Measurements from ENCODE around the gene ADAT1.
A peak's percentile ranks its signal among the peaks of the same experiment; 100 is the strongest.

ADAT1 gene

GRCh38 chr16:75616521-75617010 is 6.5 kb downstream of the ADAT1 start:
- Histone ChIP-seq H4K20me1 (ENCODE audit: insufficient read depth, low read length) (no peaks in the 10 kb centered on the region), H3K4me1 (ENCODE audit: low read length) (peaks cover 24% of the 10 kb centered on the region), H3K4me3 (ENCODE audit: low read length) (peak overlapping the region; percentile 23; the same call in 1 of the 2 replicates), H3K36me3 (replicated peaks; ENCODE audit: low read depth, low read length) (peaks cover 45% of the 10 kb centered on the region), H3K27me3 (ENCODE audit: low read depth, low read length) (no peaks in the 10 kb centered on the region), H3K9me3 (ENCODE audit: insufficient read depth, low read length) (no peaks in the 10 kb centered on the region), H3K79me2 (ENCODE audit: low read length) (peaks cover under 1% of the 10 kb centered on the region; the same call in 1 of the 2 replicates), H3K9ac (ENCODE audit: low read length) (no peak overlapping the region), H3K27ac (ENCODE audit: low read length) (peak overlapping the region; percentile 63), H2AFZ (ENCODE audit: low read depth, low read length) (no peak overlapping the region), H3K4me2 (ENCODE audit: low read length) (peak overlapping the region; percentile 59)
- TF ChIP-seq CTCF (IDR thresholded peaks at IDR 0.05; ENCODE audit: low read depth, low read length) (no peak), EZH2phosphoT487 (IDR thresholded peaks at IDR 0.05; ENCODE audit: low read depth) (no peak)

- Histone ChIP-seq H3K4me2 (ENCODE audit: low read length) (no peak overlapping the region), H2AFZ (ENCODE audit: low read depth, low read length) (no peak overlapping the region), H3K27me3 (ENCODE audit: low read depth, low read length) (no peaks in the 10 kb centered on the region), H4K20me1 (ENCODE audit: insufficient read depth, low read length) (no peaks in the 10 kb centered on the region), H3K79me2 (ENCODE audit: low read length) (no peaks in the 10 kb centered on the region), H3K36me3 (replicated peaks; ENCODE audit: low read depth, low read length) (peaks cover 50% of the 10 kb centered on the region), H3K9ac (ENCODE audit: low read length) (no peak overlapping the region), H3K4me3 (ENCODE audit: low read length) (no peak overlapping the region), H3K4me1 (ENCODE audit: low read length) (peaks cover 22% of the 10 kb centered on the region), H3K27ac (ENCODE audit: low read length) (no peak overlapping the region), H3K9me3 (ENCODE audit: insufficient read depth, low read length) (no peaks in the 10 kb centered on the region)
- TF ChIP-seq CTCF (IDR thresholded peaks at IDR 0.05; ENCODE audit: low read depth, low read length) (no peak), EZH2phosphoT487 (IDR thresholded peaks at IDR 0.05; ENCODE audit: low read depth) (no peak)
These were observed 7.5 kb downstream of the ADAT1 start for GRCh38 chr16:75615619-75616018.

- Histone ChIP-seq H3K27ac (ENCODE audit: low read length) (no peak overlapping the region), H3K4me2 (ENCODE audit: low read length) (no peak overlapping the region), H3K36me3 (replicated peaks; ENCODE audit: low read depth, low read length) (peaks cover 47% of the 10 kb centered on the region), H3K9me3 (ENCODE audit: insufficient read depth, low read length) (no peaks in the 10 kb centered on the region), H3K79me2 (ENCODE audit: low read length) (no peaks in the 10 kb centered on the region), H3K9ac (ENCODE audit: low read length) (no peak overlapping the region), H3K4me1 (ENCODE audit: low read length) (peaks cover 22% of the 10 kb centered on the region), H2AFZ (ENCODE audit: low read depth, low read length) (no peak overlapping the region), H4K20me1 (ENCODE audit: insufficient read depth, low read length) (no peaks in the 10 kb centered on the region), H3K4me3 (ENCODE audit: low read length) (no peak overlapping the region), H3K27me3 (ENCODE audit: low read depth, low read length) (no peaks in the 10 kb centered on the region)
- TF ChIP-seq CTCF (IDR thresholded peaks at IDR 0.05; ENCODE audit: low read depth, low read length) (no peak), EZH2phosphoT487 (IDR thresholded peaks at IDR 0.05; ENCODE audit: low read depth) (no peak)
These were observed 8.8 kb downstream of the ADAT1 start for GRCh38 chr16:75614066-75614897.

GRCh38 chr16:75606507-75606906 is 16.6 kb downstream of the ADAT1 start:
- Histone ChIP-seq H3K79me2 (ENCODE audit: low read length) (no peaks in the 10 kb centered on the region), H3K4me2 (ENCODE audit: low read length) (no peak overlapping the region), H2AFZ (ENCODE audit: low read depth, low read length) (no peak overlapping the region), H4K20me1 (ENCODE audit: insufficient read depth, low read length) (no peaks in the 10 kb centered on the region), H3K9ac (ENCODE audit: low read length) (no peak overlapping the region), H3K27ac (ENCODE audit: low read length) (no peak overlapping the region), H3K4me3 (ENCODE audit: low read length) (no peak overlapping the region), H3K9me3 (ENCODE audit: insufficient read depth, low read length) (peaks cover 7% of the 10 kb centered on the region; the same call in 1 of the 2 replicates), H3K27me3 (ENCODE audit: low read depth, low read length) (no peaks in the 10 kb centered on the region), H3K4me1 (ENCODE audit: low read length) (peaks cover 4% of the 10 kb centered on the region; the same call in 1 of the 2 replicates), H3K36me3 (replicated peaks; ENCODE audit: low read depth, low read length) (peaks cover 49% of the 10 kb centered on the region)
- TF ChIP-seq EZH2phosphoT487 (IDR thresholded peaks at IDR 0.05; ENCODE audit: low read depth), result no peak
- TF ChIP-seq CTCF (IDR thresholded peaks at IDR 0.05; ENCODE audit: low read depth, low read length), result no peak
